GM12873 (cell line): ENCODE data around the gene PDLIM5.

Source experiments
- CTCF ChIP-seq: IDR thresholded peaks from 2 replicates; pipeline ENCODE4 v1.5.1; 2012; ENCODE audit warnings: low read depth, mild to moderate bottlenecking, moderate library complexity, low read length, control low read depth; ENCODE audit not compliant: insufficient read depth; ENCODE audit errors: missing control alignments

Gene PDLIM5

GRCh38 chr4:94497690-94498089 lies 45.9 kb downstream of the PDLIM5 start:
- no peak for TF ChIP-seq CTCF

DNA sequence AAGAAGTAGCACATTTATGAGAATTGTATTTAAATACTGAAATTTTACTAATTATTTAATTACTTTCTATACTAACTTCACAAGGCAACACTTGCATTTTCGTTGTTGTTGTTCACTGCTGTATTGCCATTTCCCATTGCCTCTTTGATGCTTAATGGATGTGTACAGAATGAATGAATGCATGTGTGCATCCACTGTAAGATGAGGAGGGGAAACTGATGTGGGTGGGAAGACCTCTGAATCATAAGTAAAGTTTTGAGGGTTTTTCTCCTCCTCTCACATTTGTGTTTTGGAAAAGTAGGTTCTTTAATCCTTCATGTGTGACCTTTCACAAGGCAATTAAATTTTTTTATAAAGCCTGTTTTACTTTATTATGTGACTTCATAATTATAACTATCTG lies 46.8 kb downstream of the PDLIM5 start:
- no peak for TF ChIP-seq CTCF

GRCh38 chr4:94500685-94501084 lies 48.9 kb downstream of the PDLIM5 start:
- no peak for TF ChIP-seq CTCF

DNA sequence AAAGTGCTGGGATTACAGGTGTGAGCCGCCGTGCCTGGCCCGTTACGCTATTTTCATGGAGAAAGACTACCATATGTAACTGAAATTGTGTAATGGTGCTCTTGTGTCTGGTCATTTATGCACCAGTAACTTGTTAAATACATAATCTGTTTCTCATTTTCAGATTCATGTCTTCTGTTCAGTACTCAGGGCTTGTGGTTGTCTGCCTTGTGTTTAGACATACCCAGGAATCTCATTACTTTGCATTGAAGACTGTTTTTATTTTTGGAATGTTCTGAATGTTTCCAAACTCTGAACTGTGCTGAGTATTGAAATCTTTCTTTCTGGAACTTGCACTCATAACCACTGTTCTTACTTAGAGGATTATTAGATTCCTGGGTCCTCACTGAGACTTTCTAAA lies 52.8 kb downstream of the PDLIM5 start:
- no peak for TF ChIP-seq CTCF

GRCh38 chr4:94506822-94507221 lies 55.1 kb downstream of the PDLIM5 start:
- TF ChIP-seq CTCF = no peak

DNA sequence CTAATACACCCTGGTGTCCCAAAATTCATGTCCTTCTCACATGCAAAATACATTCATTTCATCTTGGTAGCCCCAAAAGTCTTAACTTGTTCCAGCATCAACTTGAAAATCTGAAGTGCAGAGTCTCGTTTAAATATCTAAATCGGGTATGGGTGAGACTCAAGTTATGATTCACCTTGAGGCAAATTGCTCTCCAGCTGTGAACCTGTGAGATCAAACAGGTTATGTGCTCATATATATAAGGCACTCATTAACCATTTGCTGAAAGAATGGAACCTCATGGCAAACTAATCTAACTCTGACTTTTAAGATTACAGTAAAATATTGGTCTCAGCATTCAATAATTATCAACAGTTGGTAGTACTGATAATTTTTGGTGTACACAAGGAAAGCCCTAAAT lies 55.5 kb downstream of the PDLIM5 start:
- no peak for TF ChIP-seq CTCF

GRCh38 chr4:94507708-94508107 lies 56.0 kb downstream of the PDLIM5 start:
- TF ChIP-seq CTCF = no peak
